ENCODE data around the gene MLC1.

Gene MLC1

DNA sequence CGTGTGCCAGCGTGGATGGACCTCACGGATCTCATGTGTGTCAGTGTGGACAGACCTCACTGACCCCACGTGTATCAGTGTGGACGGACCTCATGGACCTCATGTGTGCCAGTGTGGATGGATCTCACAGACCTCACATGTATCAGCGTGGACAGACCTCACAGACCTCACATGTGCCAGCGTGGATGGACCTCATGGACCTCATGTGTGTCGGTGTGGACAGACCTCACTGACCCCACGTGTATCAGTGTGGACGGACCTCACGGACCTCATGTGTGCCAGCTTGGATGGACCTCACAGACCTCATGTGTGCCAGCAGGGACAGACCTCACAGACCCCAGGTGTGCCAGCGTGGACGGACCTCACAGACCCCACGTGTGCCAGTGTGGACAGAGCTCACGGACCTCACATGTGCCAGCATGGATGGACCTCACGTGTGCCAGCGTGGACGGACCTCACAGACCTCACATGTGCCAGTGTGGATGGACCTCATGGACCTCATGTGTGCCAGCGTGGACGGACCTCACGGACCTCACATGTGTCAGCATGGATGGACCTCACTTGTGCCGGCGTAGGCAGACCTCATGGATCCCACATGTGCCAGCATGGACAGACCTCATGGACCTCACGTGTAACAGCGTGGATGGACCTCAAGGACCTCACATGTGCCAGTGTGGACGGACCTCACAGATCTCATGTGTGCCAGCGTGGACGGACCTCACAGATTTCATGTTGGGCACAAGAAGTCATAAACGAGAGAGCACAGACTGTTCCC lies 45.4 kb downstream of the MLC1 start:
- no peak for DNase-seq (ENCODE audit: low read depth in 4 of 4, low spot score in 1 of 4)

DNA sequence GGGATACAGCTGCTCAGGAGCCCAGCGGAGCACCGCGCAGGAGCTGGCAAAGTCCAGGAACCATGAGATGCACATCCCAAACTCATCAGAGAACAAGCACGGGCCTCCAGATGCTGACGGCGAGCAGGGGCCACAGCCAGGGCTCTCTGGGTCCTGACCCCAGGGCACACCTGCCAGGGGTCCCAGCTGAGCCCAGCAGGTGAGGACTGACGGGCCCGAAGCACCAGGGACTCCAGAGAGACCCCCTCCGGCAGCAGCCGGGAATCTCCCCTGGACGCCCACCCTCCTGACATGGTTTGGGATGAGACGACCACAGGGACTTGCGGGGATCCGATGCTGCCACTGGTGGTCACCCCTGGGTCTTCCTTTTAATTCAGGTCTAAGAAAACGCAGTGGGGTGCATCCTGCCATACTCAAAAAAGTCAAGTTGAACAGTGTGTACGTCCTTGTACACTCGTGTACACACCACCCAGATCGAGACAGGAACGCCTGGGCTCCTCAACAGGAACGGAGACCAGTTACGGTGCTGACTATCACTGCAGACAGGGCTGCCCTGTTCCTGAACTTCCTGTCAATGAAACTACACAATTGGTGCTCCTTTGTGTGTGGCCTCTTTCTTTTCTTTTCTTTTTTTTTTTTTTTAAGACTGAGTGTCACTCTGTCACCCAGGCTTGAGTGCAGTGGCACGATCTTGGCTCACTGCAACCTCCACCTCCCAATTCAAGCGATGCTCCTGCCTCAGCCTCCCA lies 49.1 kb downstream of the MLC1 start:
- no peak for DNase-seq (ENCODE audit: low read depth in 4 of 4, low spot score in 1 of 4)

DNA sequence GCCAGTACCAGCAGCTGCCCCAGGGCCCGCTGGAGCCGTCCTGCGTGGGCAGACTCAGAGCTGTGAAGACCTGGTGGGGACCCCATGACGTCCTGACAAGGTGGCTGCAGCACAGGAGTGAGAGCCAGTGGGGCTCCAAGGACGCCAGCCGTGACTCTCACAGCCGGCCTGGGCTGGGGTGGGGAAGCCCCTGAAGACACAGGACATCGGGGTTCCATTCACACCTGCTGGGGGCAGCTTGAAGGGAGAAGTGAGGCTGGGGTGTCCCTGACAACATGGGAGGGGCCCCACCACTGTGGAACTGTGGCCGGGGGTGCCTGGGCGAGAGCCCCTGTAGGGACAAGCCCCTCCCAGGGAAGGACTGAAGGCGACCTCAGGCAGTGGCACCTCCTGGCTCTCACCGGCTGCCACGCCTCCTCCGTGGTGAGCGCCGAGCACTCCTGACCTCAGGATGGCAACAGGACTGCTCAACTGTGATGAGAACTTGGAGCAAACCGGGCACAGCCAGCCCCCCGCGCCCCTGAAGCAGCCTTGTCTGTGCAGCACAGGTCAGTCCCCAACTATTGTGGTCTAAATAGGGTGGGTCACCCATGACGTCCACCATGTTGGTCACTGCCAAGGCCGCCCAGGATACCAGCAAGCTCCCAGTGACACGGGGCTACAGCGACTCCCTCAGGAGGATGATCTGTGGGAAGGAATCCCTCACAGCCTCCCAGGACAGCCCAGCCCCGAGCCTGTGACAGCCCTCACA lies 49.9 kb downstream of the MLC1 start:
- no peak for DNase-seq (ENCODE audit: low read depth in 4 of 4, low spot score in 1 of 4)

- no peak for DNase-seq (ENCODE audit: low read depth in 4 of 4, low spot score in 1 of 4)
These were observed 50.8 kb downstream of the MLC1 start for GRCh38 chr22:50034126-50035081.

GRCh38 chr22:50032941-50033601 lies 52.2 kb downstream of the MLC1 start:
- DNase-seq (ENCODE audit: low read depth in 4 of 4, low spot score in 1 of 4), result no peak

DNA sequence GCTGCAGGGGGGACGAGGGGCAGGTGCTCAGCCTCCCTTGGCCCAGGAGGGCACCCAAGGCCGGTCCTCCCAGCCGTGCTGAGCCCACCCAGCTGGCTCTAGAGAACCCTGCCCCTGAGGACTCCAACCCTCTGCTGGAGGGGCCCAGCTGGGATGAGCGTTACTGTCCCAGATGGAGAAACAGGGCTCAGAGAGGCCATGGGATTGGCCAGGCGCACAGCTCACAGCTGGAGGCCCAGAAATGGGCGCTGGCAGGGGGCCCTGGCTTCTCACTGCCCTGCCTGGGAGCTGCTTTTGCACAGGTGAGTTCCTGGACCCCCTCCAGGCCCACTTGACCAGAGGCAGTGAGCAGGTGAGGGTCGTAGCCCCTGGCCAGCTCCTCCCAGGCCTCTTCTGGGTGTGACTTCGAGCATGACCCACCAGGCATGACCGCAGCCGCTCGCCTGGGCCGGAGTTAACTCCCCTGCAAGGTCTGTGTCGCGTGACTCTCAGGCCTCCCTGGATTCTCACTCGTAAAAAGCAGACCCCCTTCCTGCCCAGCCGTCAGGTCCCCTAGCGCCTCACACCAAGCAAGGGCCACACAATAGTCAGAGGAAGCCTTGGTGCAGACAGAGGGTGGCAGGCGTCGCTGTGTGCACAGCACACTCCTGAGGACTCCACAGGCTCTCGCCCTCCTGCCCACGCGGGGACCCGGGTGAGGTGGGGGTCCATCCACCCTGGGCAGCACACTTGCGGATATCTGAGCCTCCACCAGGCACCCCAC lies 52.9 kb downstream of the MLC1 start:
- no peak for DNase-seq (ENCODE audit: low read depth in 4 of 4, low spot score in 1 of 4)

DNA sequence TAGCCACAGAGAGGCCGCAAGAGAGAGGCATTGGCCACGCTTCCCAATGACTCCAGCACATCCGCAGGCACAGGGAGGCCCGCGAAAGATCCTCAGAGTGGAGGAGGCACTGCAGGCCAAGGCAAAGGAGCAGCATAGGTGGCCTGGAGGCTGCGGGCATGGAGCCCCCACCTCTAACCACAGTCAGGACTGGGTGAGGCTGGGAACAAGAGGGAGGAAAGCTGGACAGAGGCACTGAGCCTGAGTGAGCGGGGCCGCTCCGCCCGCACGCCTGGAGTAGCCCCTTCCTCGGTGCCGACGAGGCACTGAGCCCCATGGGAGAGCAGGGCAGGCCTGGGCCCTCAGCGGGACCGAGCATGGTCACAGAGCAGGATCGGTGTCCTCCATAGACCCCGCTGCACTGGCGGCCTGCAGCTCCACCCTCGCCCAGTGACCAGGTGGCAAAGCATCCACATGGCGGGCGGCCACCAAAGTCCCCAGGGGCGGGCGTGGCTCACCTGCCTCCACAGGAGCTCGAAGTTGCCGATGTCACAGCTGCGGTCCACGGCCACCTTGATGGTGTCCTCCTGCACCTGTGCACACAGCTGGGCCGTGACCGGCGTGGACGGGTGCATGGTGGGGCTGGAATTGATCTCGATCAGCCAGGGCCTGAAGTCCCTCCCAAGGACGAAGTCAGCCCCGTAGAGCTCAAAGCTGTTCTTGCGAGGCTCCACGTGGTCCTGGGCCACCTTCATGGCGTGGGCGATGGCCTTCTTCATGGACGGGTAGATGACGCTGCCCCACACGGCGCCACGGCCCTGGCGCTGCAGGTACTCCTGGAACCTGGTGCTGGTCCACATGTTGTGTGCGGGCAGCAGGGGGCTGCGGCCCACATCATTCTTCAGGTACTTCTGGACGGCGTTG lies 53.8 kb downstream of the MLC1 start:
- no peak for DNase-seq (ENCODE audit: low read depth in 4 of 4, low spot score in 1 of 4)

GRCh38 chr22:50030297-50031188 lies 54.7 kb downstream of the MLC1 start:
- peak; percentile 53 to 82 (median 74) for DNase-seq (ENCODE audit: low read depth in 4 of 4, low spot score in 1 of 4)

- peak in 2 of 4 experiments; percentile 35 to 40 for DNase-seq (ENCODE audit: low read depth in 4 of 4, low spot score in 1 of 4)
These were observed 57.3 kb downstream of the MLC1 start for GRCh38 chr22:50027639-50028537.

GRCh38 chr22:50025993-50026392 lies 59.2 kb downstream of the MLC1 start:
- DNase-seq (ENCODE audit: low read depth in 4 of 4, low spot score in 1 of 4), result no peak

GRCh38 chr22:50022171-50022819 lies 62.9 kb downstream of the MLC1 start:
- no peak for DNase-seq (ENCODE audit: low read depth in 4 of 4, low spot score in 1 of 4)

- no peak for DNase-seq (ENCODE audit: low read depth in 4 of 4, low spot score in 1 of 4)
These were observed 64.6 kb downstream of the MLC1 start for GRCh38 chr22:50020606-50021005.

- no peak for DNase-seq (ENCODE audit: low read depth in 4 of 4, low spot score in 1 of 4)
These were observed 65.9 kb downstream of the MLC1 start for GRCh38 chr22:50019316-50019715.

GRCh38 chr22:50018608-50019285 lies 66.5 kb downstream of the MLC1 start:
- no peak for DNase-seq (ENCODE audit: low read depth in 4 of 4, low spot score in 1 of 4)

DNA sequence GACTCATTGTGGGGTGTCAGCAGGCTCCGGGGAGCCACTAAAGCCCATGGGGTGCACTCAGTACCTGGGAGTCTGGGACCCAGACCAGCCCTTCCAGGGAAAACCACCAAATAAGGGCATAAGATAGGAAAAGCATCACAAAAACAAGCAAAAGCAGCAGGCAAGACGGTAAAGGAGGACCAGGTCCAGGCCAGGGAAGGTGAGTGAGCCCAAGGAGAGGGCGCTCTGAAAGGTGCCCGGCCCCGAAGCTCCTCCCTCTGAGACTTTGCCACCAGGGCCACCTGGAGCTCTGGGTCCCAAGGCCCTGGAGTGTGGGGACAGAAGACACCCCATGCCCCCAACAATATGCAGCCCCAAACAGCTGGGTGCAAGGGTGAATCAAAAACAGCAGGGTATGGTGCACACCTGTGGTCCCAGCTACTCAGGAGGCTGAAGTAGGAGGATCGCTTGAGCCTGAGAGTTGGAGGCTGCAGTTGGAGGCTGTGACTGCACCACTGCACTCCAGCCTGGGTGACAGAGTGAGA lies 67.5 kb downstream of the MLC1 start:
- no peak for DNase-seq (ENCODE audit: low read depth in 4 of 4, low spot score in 1 of 4)

Data from stimulated activated CD4-positive, alpha-beta T cell treated with anti-CD3 and anti-CD28 coated beads, Interleukin-1b, Interleukin-23, amount 100 ng/mL, for 24 hours (primary cell).